ENCODE data around the gene DBF4. TPM values are rescaled to one million over a fixed set of nuclear protein-coding genes. Genes with fewer than 3 reads are reported as not detected.
"Not testable (repeated sequence)": the region's sequence is repeated elsewhere in the genome, so short reads cannot be mapped to it uniquely, and the experiment has no call there.

The DBF4 gene
- polyA plus RNA-seq, 1 donor, result 26.8 TPM

DNA sequence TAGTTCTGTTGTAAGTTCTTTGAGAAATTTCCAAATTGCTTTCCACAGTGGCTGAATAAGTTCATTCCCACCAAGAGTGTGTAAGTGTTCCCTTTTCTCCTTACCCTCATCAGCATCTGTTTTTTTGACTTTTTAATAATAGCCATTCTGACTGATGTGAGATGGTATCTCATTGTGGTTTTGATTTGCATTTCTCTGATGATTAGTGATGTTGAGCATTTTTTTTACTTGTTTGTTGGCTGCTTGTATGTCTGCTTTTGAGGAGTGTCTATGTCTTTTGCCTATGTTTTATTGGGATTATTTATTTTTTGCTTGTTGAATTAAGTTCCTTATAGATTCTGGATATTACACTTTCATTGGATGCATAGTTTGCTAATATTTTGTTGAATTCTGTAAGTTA, 69.6 kb downstream of the DBF4 start:
- not testable (repeated sequence) for H3K27ac ChIP-seq (ENCODE audit: low read length); H3K27me3 ChIP-seq (ENCODE audit: control insufficient read depth, insufficient read depth, low read length); H3K4me1 ChIP-seq (ENCODE audit: control insufficient read depth, insufficient read depth, low read length); H3K9me3 ChIP-seq (ENCODE audit: control insufficient read depth, low read depth, low read length); H3K4me3 ChIP-seq (ENCODE audit: low read length); DNase-seq; H3K36me3 ChIP-seq (ENCODE audit: control insufficient read depth, insufficient read depth, low read length)

- DNase-seq, result no peak
- H3K4me1 ChIP-seq (ENCODE audit: control insufficient read depth, insufficient read depth, low read length), result no peaks in the 10 kb centered on the region
- no peaks in the 10 kb centered on the region for H3K36me3 ChIP-seq (ENCODE audit: control insufficient read depth, insufficient read depth, low read length)
- no peak overlapping the region for H3K4me3 ChIP-seq (ENCODE audit: low read length)
- no peaks in the 10 kb centered on the region for H3K27me3 ChIP-seq (ENCODE audit: control insufficient read depth, insufficient read depth, low read length)
- H3K27ac ChIP-seq (ENCODE audit: low read length), result no peak overlapping the region
- H3K9me3 ChIP-seq (ENCODE audit: control insufficient read depth, low read depth, low read length), result no peaks in the 10 kb centered on the region
These were observed 72.1 kb downstream of the DBF4 start for GRCh38 chr7:87948371-87948770.

Other genes starting within 250 kb of the DBF4 start
- 1.7 TPM for gene RUNDC3B, start 248.1 kb upstream of the DBF4 start, polyA plus RNA-seq
- 36.1 TPM for gene SLC25A40, start 133 bp upstream of the DBF4 start, polyA plus RNA-seq
- 5.9 TPM for gene ADAM22, start 57.8 kb downstream of the DBF4 start, polyA plus RNA-seq

Measured in large intestine (tissue), 3 donors.